CD4-positive, alpha-beta T cell treated with Interleukin-12 subunit alpha and Interleukin-12 subunit beta, for 1 hour (primary cell): Measurements from ENCODE around the gene MMP11.

Source experiments
- DNase-seq: peaks from one replicate; pipeline ENCODE4 v3.0.0-alpha.2; 2020

The MMP11 gene

GRCh38 chr22:23803001-23803819, 30.6 kb downstream of the MMP11 start:
- no peak for DNase-seq

GRCh38 chr22:23804781-23805291, 32.2 kb downstream of the MMP11 start:
- DNase-seq, result no peak

- no peak for DNase-seq
Measured at GRCh38 chr22:23806837-23807236, 34.2 kb downstream of the MMP11 start.

GRCh38 chr22:23812378-23812777, 39.7 kb downstream of the MMP11 start:
- no peak for DNase-seq

- no peak for DNase-seq
Measured at GRCh38 chr22:23815541-23816155, 43.0 kb downstream of the MMP11 start.

- DNase-seq, result no peak
Measured at GRCh38 chr22:23816156-23816976, 43.7 kb downstream of the MMP11 start.

GRCh38 chr22:23817146-23817545, 44.5 kb downstream of the MMP11 start:
- no peak for DNase-seq

GRCh38 chr22:23818541-23818940, 45.9 kb downstream of the MMP11 start:
- no peak for DNase-seq

GRCh38 chr22:23820748-23821211, 48.1 kb downstream of the MMP11 start:
- no peak for DNase-seq

- no peak for DNase-seq
Measured at GRCh38 chr22:23822101-23822671, 49.5 kb downstream of the MMP11 start.

GRCh38 chr22:23823331-23823791, 50.7 kb downstream of the MMP11 start:
- no peak for DNase-seq

GRCh38 chr22:23824476-23825245, 52.0 kb downstream of the MMP11 start:
- DNase-seq, result no peak

- no peak for DNase-seq
Measured at GRCh38 chr22:23825246-23825905, 52.7 kb downstream of the MMP11 start.

- no peak for DNase-seq
Measured at GRCh38 chr22:23826510-23827350, 54.1 kb downstream of the MMP11 start.

- DNase-seq, result no peak
Measured at GRCh38 chr22:23827351-23827995, 54.8 kb downstream of the MMP11 start.

GRCh38 chr22:23828800-23829680, 56.4 kb downstream of the MMP11 start:
- no peak for DNase-seq

- no peak for DNase-seq
Measured at GRCh38 chr22:23829845-23830372, 57.3 kb downstream of the MMP11 start.

- DNase-seq, result no peak
Measured at GRCh38 chr22:23831261-23831660, 58.6 kb downstream of the MMP11 start.

GRCh38 chr22:23831781-23832180, 59.1 kb downstream of the MMP11 start:
- no peak for DNase-seq
